Kidney (tissue), 14 donors: ENCODE results near the gene RNF150. TPM values are rescaled to one million over a fixed set of nuclear protein-coding genes. Genes with fewer than 3 reads are reported as not detected.

Experiments used
- DNase-seq, 5 donors: peaks; one replicate each; pipeline ENCODE4 v3.0.0-alpha.2; 2013 to 2020
- FAIRE-seq: peaks from 2 replicates; lab custom pipeline; 2012; peaks lifted over from hg19 to GRCh38; lab: Jason Lieb, UNC
- H3K27ac ChIP-seq, 2 donors: one replicate each; pipeline ENCODE4 v1.7.0; 2013; ENCODE audit warnings: low read depth in 2 of 2, low read length in 2 of 2, inconsistent platforms in 1 of 2
- H3K27me3 ChIP-seq: one replicate; pipeline ENCODE4 v1.7.1; 2013; ENCODE audit warnings: low read length, inconsistent platforms; ENCODE audit not compliant: control insufficient read depth, insufficient read depth
- H3K36me3 ChIP-seq, 3 donors: one replicate each; pipeline versions ENCODE4 v1.7.0 to v1.7.1; 2013; ENCODE audit warnings: low read length in 3 of 3, control low read depth in 1 of 3, inconsistent platforms in 1 of 3; ENCODE audit not compliant: insufficient read depth in 3 of 3, control insufficient read depth in 2 of 3
- H3K4me1 ChIP-seq, 3 donors: one replicate each; pipeline versions ENCODE4 v1.7.0 to v1.7.1; 2013; ENCODE audit warnings: low read length in 3 of 3, inconsistent platforms in 1 of 3, low read depth in 1 of 3; ENCODE audit not compliant: control insufficient read depth in 2 of 3, insufficient read depth in 2 of 3
- H3K4me3 ChIP-seq, 3 donors: one replicate each; pipeline versions ENCODE4 v1.7.0 to v1.8.1; 2013; ENCODE audit warnings: low read length in 3 of 3, control low read depth in 1 of 3, inconsistent platforms in 1 of 3
- H3K9ac ChIP-seq, 3 donors: one replicate each; pipeline versions ENCODE4 v1.7.0 to v1.7.1; 2013; ENCODE audit warnings: low read length in 3 of 3, control low read depth in 1 of 3, inconsistent platforms in 1 of 3
- H3K9me3 ChIP-seq, 3 donors: one replicate each; pipeline versions ENCODE4 v1.7.0 to v1.7.1; 2013; ENCODE audit warnings: low read length in 3 of 3, control low read depth in 1 of 3, inconsistent platforms in 1 of 3; ENCODE audit not compliant: control insufficient read depth in 2 of 3, insufficient read depth in 1 of 3
- intact Hi-C: fragments of 100-400 bp; cut with DNase I; formaldehyde crosslinking; loops from one replicate; pipeline ENCODE4 v1.11.1; 2022
- polyA plus RNA-seq: library from polyadenylated mRNA; stranded (reverse); fragments of 350-450 nt; fragmentation: Illumina TruSeq; extraction: RNeasy Lipid Tissue Mini Kit (QIAGEN cat#74804); gene quantifications from one replicate; pipeline ENCODE4 v1.2.3, GENCODE V29; 2014; ENCODE audit warnings: low read depth, low replicate concordance; ENCODE audit not compliant: insufficient read depth
- total RNA-seq: library from RNA; stranded (reverse); fragmentation: NEBNext Ultra II Directional; extraction: Animal tissue kit (Norgen Biotek cat#: 25700); gene quantifications from one replicate; pipeline ENCODE4 v1.2.1, GENCODE V29; 2021
- TF ChIP-seq, protein P1 (sequence below): IDR thresholded peaks from 3 replicates; pipeline ENCODE4 v1.5.1; 2012; ENCODE audit warnings: mild to moderate bottlenecking, moderate library complexity, borderline replicate concordance; ENCODE audit not compliant: insufficient read depth; ENCODE audit errors: extremely low read depth
- donor health status: control.
- donor health status: control.
- donor health status: control.
- donor health status: control.
- donor health status: control.
- donor health status: DM: yes; HTN: yes; CAD: no.
- donor health status: Normal renal cell carcinoma (clear cell type).

RNF150 gene
- total and polyA plus RNA-seq, 2 donors from 2014 or later: 5.0 to 34.2 TPM

DNA sequence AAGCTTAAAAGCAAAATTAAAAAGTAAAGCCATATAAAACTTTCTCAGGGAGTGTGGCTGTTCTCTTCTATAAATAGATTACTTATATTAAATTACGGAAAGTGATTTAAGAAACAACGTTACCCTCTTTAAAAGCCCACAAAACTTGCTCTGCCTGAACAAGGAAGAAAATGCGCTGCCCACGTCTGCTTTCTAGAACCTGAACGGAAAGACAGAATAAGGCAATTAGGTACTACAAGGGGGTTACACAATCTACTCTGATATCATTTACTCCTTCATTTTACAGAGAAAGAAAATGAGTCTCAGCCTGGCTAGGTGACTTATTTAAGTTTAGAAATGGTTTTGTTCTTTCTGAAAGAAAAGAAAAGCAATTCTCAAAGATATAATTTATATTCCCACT, 147.2 kb downstream of the RNF150 start:
- Histone ChIP-seq H3K27ac (no peak overlapping the region), H3K9me3 (no peaks in the 10 kb centered on the region), H3K9ac (no peak overlapping the region), H3K4me3 (no peak overlapping the region), H3K4me1 (no peaks in the 10 kb centered on the region), H3K27me3 (no peaks in the 10 kb centered on the region), H3K36me3 (no peaks in the 10 kb centered on the region)
- TF ChIP-seq, protein P1, sequence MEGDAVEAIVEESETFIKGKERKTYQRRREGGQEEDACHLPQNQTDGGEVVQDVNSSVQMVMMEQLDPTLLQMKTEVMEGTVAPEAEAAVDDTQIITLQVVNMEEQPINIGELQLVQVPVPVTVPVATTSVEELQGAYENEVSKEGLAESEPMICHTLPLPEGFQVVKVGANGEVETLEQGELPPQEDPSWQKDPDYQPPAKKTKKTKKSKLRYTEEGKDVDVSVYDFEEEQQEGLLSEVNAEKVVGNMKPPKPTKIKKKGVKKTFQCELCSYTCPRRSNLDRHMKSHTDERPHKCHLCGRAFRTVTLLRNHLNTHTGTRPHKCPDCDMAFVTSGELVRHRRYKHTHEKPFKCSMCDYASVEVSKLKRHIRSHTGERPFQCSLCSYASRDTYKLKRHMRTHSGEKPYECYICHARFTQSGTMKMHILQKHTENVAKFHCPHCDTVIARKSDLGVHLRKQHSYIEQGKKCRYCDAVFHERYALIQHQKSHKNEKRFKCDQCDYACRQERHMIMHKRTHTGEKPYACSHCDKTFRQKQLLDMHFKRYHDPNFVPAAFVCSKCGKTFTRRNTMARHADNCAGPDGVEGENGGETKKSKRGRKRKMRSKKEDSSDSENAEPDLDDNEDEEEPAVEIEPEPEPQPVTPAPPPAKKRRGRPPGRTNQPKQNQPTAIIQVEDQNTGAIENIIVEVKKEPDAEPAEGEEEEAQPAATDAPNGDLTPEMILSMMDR: no peak
- intact Hi-C loops: no loop called here
- no peak for FAIRE-seq
- no peak for DNase-seq

DNA sequence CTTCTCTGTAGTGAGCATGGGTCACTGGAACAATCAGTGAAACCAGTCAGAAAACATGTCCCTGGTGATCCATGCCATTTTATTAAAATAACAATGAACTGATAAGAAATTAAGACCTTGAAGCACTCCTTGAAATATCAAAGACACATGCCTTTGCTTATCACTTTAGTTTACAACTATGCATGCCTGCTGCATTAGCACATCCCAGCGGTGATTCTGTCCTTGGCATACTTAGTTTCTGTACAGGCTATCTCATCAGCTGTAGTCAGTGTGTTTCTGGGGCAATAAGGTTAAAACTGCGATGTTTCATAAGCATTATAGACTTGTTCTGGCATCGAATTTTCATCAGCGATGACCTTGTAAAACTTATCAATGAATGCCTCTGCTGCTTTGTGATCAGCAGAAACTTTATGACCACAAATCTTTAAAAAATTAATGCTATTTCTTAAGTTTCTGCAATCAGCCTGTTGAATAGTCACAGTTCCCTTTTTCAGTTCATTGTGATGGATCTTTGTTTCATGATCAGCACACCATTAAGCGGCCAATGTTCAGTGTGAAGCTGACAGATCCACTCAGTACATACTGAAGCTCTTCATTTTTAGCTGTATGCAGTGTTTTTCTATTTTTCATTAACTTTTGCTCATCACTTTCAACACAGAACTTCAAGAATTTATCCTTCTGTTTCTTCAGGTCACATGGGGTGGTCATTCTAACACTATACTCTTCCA, 150.5 kb downstream of the RNF150 start:
- no peak for DNase-seq
- no peak for FAIRE-seq
- no peak overlapping the region for H3K27ac ChIP-seq
- no peaks in the 10 kb centered on the region for H3K36me3 ChIP-seq
- H3K27me3 ChIP-seq: no peaks in the 10 kb centered on the region
- H3K9ac ChIP-seq: no peak overlapping the region
- intact Hi-C loops: no loop called here
- H3K9me3 ChIP-seq: no peaks in the 10 kb centered on the region
- TF ChIP-seq, protein P1: no peak
- no peak overlapping the region for H3K4me3 ChIP-seq
- no peaks in the 10 kb centered on the region for H3K4me1 ChIP-seq

DNA sequence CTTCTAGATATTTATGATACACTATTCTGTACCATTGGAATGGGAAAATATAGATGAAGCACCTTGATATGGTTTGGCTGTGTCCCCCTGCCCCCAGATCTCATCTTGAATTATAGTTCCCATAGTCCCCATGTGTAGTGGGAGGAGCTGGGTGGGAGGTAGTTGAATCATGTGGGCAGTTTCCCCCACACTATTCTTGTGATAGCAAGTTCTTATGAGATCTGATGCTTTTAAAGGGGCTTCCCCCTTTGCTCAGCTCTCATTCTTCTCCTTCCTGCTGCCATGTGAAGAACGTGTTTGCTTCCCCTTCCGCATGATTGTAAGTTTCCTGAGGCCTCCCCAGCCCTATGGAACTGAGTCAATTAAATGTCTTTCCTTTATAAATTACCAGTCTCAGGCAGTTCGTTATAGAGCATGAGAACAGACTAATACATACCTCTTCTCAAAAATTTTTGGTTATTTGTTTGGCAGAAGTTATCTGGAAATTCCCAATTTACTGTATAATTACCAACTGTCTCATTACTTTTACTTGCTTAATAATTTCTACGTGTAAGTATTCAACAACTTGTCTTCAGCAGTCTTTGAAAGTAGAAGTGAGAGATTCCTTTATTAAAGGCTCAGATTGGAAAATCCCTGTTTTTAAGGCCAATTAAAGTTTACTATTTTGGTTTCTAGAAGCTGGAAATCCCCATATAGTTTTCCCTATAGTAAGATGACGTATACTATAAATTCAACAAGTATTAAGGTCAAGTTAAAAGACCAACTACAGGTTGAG, 152.7 kb downstream of the RNF150 start:
- H3K4me1 ChIP-seq: no peaks in the 10 kb centered on the region
- FAIRE-seq (no peak), DNase-seq (no peak)
- H3K36me3 ChIP-seq: no peaks in the 10 kb centered on the region
- H3K9ac ChIP-seq: no peak overlapping the region
- intact Hi-C loops: no loop called here
- no peak overlapping the region for H3K27ac ChIP-seq
- H3K4me3 ChIP-seq: no peak overlapping the region
- no peaks in the 10 kb centered on the region for H3K9me3 ChIP-seq
- TF ChIP-seq, protein P1: no peak
- no peaks in the 10 kb centered on the region for H3K27me3 ChIP-seq
